NCI-H748 treated with DMSO at 0.1 percent for 48 hours (cell line): ENCODE measurements around the gene HOXB5.
A peak's percentile ranks its signal among the peaks of the same experiment; 100 is the strongest.

Source experiments
- DNase-seq: peaks from one replicate; lab custom pipeline; 2025; lab: John Stamatoyannopoulos, UW

HOXB5 gene

GRCh38 chr17:48629411-48629759 lies 35.8 kb upstream of the HOXB5 start:
- no peak for DNase-seq

GRCh38 chr17:48628649-48629410 lies 35.3 kb upstream of the HOXB5 start:
- no peak for DNase-seq

DNA sequence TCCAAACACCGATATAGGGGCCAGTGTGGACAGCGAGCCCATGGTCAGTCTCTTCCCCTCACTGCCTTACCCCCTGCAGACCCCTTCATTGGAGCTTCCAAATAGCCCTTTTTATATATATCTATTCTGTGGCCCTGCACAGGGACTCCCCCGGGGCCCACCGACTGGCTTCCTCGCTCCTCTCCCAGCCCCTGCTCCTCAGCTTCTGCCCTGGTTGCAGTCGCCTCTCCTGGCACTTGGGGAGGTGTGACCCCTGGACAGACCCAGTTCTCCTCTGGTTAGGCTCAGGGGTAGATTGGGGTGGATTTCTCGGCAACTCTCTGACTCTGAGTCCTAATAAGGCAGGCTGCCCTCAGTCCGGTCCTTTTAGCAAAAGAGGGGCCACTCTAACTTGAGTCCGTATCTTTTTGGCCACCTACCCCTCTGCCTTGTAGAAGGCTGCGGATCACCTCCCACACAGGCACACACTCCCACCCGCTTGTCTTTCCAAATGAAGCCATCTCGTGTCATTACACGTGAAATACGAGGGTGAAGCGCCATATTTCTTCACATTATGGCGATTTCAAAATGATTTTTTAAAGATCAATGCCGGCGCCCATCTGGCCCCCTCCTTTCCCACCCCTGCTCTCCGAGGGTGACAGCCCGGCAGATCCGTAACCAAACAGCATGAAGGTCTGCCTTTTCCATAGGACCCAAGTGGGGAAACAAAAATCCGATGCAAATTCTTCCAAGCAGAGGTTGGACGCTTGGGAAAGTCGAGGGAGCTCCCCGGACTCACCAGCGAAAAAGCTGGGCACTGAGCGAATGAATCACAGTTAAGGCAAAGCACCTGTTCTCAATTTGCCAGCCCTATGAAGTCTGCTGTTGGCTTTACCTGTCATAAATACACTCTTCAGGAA lies 34.3 kb upstream of the HOXB5 start:
- DNase-seq = no peak

DNA sequence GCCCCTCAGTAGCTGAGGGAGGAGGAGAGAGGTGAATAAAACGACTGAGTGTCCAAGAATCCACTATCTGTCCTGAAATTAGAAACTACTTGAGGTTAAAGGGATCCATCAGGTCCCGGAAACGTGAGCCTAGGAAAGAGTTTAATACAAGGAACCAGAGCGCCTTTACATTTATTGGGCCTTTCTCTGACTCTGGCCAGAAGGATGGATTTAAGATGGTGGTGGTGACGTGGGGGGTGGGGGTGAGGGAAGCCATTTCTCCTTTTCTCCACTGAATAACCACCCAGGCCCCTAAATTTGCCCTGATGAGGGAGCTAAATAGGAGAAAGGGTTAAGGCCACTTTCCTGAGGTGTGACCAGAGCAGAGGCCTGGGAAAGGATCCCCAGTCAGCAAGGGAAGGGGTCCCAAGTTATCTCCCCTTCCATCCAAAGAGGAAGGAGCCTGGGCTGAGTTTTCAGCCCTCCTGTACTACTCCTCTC lies 33.6 kb upstream of the HOXB5 start:
- DNase-seq = no peak

DNA sequence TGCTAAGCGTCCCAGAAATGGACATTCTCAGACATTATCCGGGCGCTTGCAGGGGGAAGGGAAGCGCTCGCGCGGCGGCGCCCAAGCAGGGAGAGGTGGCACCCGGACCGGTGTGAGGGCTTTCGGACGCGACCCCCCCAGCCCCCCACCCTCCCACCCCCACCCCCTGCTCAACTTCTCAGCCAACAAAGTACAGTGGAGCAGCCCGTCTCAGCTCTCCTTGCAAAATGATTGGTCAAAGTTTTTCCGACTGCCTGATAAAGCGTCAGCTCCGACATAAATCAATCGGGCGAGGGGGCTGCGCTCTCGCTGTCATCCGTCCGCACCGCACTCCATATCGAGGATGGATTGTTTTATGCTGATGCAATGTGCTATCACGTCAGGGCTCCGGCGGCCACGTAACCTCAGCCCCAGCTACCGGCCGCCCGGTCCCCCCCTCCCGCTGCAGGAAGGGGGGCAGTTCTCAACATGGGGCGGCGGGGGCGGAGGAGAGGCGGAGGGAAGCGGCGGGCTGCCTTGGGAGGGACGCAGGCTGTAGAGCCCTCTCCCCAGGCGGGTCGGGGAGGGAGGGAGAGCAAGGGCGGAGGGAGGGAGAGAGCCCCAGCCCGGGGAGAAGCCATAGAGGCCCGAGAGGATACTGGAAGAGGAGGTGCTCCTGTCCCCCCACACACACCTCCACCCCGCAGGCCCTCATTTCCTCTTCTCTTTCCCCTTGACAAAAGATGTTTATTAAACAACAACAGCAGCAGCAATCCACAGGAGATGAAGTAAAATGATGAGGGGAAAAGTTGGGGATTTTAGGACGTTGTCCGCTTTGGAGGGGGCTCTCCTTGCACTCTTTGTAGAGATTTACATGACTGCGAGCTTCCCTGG lies 32.9 kb upstream of the HOXB5 start, which contains the start of gene HOXB9:
Gene HOXB9 (minus strand): TSS at position 114 of the 873 bp plus-strand sequence. CDS start 89 bp downstream, at position 25.
- DNase-seq = peak; percentile 31

GRCh38 chr17:48625495-48626244 lies 32.1 kb upstream of the HOXB5 start:
- peak; percentile 26 for DNase-seq

GRCh38 chr17:48624544-48625494 lies 31.2 kb upstream of the HOXB5 start:
- DNase-seq = peak; percentile 27

GRCh38 chr17:48624118-48624517 lies 30.5 kb upstream of the HOXB5 start:
- no peak for DNase-seq

DNA sequence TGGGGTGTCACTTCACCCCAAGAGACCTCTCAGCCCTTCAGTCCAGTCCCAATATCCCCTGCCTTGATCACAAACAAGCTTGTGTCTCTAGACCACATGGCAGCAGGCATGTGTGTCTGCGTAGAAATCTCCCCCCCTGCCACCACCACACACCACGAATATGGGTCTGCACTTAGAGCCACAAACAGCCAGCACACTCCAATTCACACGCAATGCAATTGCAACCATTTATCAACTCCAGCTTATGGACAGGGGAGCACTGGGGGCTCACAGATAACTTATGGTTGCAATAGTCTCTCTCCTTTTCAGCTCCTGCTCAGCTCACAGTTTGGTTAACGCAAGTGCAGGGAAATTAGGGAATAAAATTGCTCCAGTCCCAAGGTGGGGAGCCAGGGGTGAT lies 30.0 kb upstream of the HOXB5 start:
- DNase-seq = no peak

DNA sequence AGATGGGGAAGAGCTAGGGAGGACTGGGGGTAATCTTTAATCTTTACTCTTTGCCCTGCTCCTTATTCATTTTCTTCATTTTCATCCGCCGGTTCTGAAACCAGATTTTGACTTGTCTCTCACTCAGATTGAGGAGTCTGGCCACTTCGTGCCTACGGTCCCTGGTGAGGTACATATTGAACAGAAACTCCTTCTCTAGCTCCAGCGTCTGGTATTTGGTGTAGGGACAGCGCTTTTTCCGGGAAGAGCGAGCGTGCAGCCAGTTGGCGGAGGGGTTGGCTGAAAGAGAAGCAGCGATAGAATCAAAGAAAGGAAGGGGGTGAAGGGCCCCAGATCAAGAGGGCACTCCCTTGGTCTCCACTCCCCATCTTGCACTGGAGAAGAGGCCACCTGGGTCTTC lies 29.3 kb upstream of the HOXB5 start:
- no peak for DNase-seq

- DNase-seq = no peak
Observed at GRCh38 chr17:48621410-48622392, 28.1 kb upstream of the HOXB5 start.

DNA sequence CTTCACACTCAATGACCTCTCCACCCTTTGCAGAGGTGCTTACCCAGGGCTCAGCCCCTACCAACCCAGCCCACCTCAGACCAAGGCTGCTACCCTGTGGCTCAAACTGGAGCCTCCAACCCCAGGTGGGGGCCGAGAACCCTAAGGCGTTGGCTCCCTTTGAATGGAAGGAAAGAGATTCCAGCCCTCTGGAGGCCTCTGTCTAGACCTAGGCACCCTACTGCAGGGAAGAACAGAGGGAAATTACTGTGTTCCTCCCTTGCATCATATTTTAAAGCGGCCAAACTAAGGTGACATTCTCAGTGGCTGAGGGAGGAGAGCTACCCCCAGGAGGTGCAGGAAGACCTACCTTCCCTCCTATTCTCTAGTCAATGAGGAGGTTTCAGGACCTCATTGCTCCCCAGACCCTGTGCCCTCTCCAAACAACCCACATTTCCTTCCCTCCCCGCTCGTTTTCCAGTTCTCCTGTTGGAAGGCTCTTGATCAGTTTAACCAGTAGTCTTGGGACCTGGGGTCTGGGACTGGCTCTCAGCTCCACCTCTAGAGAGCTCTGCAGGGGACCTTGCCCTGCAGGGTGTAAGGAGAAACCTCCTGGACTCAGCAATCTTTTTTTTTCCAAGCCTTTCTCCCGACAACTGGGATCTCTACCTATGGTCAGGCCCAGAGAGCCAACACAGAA lies 27.0 kb upstream of the HOXB5 start:
- DNase-seq = no peak

DNA sequence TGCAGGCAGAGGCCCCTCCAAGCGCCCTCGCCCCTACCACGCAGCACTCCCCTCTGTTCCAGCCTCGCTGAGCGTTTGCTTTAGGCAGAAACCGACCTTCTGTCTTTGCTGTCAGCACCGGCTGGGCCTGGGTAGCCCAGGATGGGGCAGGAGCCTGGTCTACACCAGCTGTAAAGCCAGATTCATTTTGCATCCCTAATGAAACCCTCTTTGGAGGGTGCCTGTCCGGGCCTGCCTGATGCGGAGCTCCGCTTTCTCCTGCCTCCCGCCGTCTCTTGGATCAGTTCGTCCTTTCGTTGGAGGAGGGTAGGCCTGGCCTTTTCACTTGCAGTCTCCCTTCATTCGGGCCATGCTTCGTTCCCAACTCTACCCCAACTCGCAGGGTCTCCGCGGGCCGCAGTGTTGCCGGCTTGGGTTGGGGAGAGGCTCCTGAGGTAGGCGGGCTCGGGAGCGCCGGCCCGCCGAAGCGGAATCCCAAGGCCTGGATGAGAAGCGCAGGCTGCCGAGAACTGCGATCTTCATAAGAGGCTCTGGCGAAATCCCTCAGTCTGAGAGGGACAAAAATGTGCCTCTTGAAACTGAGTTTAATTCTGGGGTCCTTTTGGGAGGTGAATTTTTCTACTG lies 26.4 kb upstream of the HOXB5 start:
- DNase-seq = no peak

GRCh38 chr17:48618256-48618896 lies 24.8 kb upstream of the HOXB5 start:
- peak; percentile 71 for DNase-seq

DNA sequence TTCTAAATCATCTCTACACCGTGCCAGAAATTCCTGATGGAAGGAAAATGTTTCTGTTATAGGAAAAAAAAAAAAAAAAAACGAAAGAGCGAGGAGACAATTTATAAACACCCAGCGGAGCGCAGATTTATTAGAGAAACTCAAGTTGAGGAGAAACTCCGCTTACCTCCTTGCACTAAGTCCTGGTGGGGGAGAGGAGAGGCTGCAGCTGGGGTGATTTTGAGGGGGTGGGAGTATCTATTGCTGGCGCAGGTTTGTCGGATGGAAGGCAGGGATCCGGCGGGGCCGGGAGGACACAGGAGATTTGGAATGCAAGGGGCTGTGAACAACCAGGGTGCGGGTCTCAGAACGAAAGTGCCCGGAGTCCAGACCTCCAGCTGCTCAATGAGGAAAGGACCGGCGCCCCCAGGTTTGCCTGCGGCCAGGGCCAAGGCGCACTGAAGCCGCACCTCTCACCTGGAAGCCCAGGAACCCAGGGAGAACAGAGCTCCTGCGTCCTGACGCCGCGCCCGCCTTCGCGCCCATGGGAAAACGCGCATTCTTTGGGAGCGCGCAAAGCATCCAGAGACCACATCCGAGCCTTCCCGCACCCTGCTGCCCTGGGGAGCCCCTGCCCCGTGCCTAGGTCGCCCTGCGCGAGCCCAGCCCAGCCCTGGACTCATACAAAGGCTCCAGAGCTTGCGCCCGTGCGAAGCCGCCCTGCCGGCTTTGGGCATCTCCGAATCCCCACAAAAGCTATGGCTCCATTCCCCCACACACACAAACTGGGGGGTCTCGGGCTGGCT lies 24.1 kb upstream of the HOXB5 start:
- DNase-seq = no peak

GRCh38 chr17:48616717-48617470 lies 23.3 kb upstream of the HOXB5 start:
- no peak for DNase-seq
